DMS79 treated with DMSO at 0.1 percent for 48 hours (cell line): ENCODE measurements around the gene PSMB9.
A peak's percentile ranks its signal among the peaks of the same experiment; 100 is the strongest.
"Not testable (repeated sequence)": the region's sequence is repeated elsewhere in the genome, so short reads cannot be mapped to it uniquely, and the experiment has no call there.

Experiments used
- DNase-seq: peaks from one replicate; lab custom pipeline; 2025; lab: John Stamatoyannopoulos, UW

The PSMB9 gene

DNA sequence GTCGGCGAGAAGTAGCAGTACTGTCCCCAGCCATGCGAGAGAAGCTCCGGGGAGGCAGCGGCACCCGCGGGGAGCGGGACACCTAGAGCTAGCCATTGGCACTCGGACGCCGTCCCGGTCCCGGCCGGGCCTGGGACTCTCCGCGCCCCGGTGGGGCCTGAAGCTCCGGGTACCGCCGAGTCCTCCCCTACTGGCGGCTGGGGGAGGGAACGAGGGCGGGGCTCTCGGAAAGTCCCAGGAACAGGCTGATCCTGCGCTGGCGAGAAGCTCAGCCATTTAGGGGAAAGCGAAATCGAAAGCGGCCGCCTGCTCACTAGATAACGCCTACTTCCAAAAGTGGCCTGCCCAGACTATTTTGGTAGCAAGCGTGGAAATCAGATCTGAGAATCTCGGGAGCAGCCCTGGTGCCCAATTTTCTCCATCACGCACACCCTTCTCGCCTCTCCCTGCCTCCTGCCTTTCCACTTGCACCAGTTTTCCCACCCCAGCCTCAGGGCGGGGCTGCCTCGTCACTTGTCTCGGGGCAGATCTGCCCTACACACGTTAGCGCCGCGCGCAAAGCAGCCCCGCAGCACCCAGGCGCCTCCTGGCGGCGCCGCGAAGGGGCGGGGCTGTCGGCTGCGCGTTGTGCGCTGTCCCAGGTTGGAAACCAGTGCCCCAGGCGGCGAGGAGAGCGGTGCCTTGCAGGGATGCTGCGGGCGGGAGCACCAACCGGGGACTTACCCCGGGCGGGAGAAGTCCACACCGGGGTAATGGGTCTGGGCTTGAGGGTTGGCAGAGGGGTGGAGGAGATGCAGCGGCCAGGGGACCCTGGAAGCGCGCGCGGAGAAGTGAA, at the start of gene PSMB9, which contains the start of gene TAP1:
TSS of gene PSMB9 (plus strand) at position 652 of the 835 bp plus-strand sequence. CDS start at position 690, 38 bp downstream.
TSS of gene TAP1 (minus strand) at position 164 of the 835 bp plus-strand sequence. CDS start at position 96, 68 bp downstream.
- DNase-seq, result peak; percentile 96

DNA sequence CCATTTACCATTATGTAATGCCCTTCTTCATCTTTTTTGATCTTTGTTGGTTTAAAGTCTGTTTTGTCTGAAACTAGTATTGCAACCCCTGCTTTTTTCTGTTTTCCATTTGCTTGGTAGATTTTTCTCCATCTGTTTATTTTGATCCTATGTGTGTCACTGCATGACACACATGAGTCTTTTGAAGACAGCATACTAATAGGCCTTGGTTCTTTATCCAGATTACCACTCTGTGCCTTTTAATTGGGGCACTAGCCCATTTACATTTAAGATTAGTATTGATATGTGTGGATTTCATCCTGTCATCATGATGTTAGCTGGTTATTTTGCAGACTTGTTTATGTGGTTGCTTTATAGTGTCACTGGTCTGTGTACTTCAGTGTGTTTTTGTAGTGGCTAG, 48.6 kb upstream of the PSMB9 start:
- not testable (repeated sequence) for DNase-seq

DNA sequence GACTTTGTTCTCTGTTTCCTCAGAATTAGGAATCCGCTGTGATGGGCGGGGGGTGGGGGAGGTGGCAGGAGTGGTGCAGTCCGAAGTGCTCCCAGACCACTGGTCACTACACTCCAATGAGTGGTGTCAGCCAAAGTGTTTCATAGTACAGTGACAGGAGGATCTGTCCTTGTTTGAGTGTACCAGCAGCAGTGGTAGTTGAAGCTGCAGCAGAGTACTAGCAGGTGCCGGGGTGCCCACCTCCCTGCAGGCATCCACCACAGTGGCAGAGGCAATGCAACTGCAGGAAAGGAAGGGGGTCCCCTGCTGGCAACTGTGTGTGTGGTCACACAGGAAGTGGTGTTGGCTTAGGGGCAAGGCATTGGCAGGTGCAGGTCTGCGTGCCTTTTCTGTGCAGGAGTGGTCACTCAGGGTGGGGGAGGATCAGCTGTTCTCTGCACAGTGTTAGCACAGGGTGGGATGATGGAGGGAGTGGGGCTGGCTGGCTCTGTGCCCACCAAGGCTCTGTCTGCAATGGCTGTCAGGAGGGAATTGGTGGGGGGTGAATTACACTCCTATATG, 46.9 kb upstream of the PSMB9 start:
- DNase-seq, result no peak

DNA sequence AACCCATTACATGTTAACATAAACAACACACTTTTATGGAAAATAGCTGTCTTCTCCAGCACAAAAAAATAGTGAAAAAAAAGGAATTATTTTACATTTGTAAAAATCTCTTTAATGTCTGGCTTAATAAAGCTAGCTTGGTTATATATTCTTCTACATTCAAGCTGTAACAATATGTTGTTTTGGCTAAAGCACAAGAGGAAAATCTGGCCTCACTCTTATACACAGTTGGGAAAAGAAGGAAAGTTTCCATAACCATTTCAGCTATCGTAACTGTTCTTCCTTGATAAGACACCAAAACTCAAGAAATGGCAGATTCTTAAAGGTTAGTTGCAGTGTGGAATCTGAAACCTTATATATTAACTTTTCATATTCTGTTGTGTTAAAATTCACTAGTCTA, 44.8 kb upstream of the PSMB9 start:
- no peak for DNase-seq

DNA sequence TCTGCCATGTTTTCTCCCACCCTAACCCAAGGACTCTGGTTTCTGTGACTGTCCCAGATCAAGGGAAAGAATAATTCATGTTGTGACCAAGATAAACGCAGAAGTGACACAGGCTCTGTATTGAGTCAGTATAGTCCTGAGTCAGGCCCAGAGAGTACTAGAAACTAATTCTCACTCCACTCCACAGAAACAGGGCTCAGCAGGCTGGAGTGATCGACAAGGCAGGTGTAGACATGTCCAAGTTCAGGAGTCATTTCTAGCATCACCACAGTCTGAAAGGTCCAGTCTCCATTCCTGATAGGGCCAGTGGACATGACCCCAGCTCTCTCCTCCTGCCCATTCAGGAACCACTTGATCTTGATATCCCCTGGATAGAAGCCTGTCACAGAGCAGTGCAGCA, 39.8 kb upstream of the PSMB9 start:
- DNase-seq, result no peak

DNA sequence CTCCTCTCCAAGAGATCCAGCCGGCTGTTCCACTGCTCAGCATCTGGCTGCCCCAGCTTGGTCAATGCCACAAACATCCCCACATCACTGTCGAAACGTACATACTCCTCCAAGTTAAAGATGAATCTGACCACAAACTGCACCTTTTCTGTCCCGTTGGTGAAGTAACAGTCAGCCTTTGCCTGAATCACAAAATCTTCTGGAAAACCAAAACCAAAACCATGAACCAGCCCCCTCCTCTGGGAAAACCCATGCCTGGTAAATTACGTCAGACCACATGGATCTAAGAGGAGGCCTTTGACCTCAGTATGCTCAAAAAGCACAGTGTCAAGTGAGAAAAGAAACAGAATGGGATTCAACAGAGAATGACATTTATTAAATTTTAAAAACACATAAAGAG, 38.9 kb upstream of the PSMB9 start:
- DNase-seq, result no peak

DNA sequence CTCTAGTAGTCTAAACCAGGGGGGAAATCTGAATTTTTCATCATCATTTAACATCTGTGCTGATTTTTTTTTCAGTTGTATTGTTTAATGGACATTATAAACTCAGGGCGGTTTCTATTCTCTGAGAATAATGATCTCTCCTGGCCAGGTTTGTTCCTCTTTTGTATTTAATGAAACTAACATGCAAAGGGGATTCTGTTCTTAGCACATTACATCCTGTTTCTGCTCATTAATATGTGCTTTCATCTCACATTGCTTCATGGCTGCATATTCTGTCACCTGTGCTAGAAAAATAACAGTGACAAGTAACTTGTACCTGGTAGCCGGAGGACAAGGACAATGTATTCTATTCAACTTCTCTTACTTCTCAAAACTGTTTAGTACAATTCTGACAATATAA, 38.0 kb upstream of the PSMB9 start:
- DNase-seq, result no peak

DNA sequence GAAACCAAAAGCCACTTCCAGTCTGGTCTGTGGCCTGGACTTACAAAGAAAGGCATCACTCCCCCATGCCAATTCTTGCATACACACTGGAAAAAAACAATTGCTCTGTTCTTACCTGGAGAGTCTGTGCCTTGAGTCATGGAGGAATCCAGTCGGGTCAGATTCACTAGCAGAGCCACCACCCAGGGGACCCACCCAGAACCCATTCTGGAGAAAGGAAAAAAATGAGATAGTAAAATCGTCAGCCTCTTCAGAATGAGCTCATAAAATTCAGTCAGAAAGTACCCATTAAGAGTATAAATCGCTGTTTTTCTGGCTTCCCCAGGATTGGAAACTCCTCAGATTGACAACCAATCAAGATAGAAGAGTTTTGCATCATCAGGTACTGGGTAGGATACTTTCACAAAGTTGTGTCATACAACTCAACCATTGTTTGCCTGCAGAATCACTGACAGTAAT, 37.2 kb upstream of the PSMB9 start, which contains the start of gene HLA-DOB:
TSS of gene HLA-DOB (minus strand) at position 257 of the 459 bp plus-strand sequence. CDS start at position 206, 51 bp downstream.
- DNase-seq, result no peak

DNA sequence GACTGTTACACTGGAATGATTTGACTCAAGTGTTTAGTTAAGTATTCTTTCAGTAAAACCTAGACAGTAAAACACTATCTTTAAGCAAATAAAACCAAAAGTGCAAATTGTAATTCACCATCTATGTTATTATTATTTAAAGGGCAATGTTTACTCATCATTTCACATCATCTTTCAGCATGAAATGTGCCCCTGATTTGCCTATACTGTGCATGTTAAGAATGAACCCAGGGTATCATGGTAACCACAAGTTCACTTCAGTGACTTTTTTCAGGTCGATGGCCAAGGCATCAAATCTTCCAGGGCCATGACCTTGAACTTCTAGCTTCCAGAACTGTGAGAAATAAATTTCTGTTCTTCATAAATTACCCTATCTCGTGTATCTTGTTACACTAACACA, 35.1 kb upstream of the PSMB9 start:
- no peak for DNase-seq

DNA sequence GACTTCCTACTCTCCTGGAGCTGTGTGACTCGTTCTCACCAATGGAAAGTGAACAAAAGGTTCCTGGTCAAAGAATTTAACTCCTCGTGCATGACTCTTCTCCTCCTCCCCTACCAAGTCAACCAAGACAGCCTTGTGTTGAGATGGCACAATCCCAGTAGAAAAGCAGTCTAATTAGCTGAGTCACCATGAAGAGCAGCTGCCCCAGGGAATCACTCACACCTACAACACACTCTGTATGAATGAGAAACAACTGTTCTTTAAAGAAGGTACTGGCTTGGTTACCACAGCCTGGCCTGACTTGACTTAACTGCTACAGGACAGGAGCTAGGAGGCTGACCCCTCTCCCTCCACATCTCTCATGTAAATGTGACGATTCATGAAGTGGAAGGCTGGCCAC, 34.3 kb upstream of the PSMB9 start:
- no peak for DNase-seq

DNA sequence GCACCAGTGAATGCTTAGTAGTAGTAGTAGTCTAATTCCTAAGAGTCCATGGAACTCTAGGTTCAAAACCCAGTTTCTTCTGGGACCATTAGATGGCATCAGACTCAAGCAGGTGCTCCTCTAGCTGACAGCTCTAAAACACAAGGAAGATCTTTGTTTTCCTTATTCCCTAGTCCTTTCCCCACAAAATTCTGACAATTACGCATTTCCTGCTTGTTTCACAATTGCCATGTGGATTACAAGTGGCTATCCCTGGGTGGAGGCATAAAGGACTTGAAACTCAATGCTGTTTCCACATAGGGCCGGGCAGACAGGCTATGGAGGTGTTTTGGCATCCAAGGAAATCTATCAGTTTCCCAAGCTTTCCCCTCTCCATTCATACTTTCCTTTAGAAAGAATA, 28.0 kb upstream of the PSMB9 start:
- peak; percentile 6 for DNase-seq

DNA sequence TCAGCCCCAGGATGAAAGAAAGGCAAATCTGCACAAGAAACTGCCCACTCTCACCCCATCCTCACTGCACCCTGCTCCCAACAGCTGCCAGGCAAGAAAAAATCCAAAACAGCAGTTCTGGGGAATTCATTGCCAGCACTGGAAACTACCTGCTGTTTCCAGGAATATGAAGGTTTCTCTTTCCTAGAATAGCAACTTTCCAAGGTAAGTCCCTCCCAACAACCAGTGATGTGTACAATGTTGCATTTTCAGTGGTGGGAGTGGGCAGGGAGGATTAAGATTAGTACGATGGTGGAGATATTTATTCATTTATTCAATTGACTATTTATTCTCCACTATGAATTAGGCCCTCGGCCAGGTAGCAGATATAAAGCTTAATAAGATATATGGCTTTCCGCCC, 27.0 kb upstream of the PSMB9 start:
- no peak for DNase-seq

DNA sequence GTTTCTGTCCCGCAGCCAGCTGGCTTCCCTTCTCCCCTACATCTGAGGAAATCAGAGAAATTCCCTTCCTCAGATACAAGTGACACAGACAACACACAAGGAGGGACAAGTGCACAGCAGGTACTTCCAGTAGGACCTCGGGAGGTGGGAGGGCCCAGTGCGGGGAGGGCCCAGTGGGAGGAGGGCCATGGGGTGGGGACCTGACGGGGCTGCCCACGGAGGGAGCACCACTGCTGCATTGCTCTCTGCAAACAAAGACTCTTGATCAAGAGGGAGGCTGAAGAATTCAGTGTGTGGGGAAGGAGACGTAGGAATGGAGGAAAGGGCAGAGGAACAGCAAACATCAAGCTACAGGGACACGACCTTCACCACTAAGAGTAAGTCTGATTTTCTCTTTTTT, 24.5 kb upstream of the PSMB9 start:
- no peak for DNase-seq

DNA sequence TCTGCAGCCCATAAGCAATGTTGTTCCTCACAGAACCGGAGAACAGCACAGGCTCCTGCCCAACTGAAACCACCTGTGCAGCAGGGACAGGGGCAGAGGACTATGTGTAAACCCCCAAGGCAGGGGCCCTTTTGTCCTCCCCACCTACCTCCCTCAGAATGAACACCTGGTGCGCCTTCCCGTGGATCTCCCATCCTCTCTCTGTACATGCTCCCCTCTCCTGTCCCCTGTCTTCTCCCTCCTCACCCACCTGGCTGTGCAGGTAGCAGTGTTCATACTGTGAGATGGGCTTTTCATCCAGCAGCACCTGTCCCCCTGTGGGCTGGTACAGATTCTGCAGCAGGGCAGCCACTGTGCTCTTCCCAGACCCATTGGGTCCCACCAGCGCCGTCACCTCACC, 24.0 kb upstream of the PSMB9 start:
- DNase-seq, result no peak

DNA sequence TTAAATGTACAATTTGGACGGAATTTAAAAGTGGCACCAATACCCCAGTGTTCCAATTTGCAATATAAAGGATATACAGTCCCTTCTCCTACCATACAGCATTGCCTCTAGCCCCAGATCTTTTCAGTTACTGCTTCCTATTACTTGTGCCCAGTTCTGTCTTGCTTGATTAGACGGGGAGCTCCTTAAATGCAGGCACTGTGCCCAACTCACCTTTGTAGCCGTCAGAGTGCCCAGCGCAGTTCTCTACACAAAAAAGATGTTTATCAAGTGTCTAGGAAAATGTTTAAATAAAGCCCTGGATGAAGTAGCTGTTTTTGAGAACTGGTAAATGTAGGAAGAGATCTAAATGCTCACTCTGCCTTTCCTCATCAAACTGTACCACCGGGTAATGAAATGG, 23.1 kb upstream of the PSMB9 start:
- DNase-seq, result peak; percentile 91

DNA sequence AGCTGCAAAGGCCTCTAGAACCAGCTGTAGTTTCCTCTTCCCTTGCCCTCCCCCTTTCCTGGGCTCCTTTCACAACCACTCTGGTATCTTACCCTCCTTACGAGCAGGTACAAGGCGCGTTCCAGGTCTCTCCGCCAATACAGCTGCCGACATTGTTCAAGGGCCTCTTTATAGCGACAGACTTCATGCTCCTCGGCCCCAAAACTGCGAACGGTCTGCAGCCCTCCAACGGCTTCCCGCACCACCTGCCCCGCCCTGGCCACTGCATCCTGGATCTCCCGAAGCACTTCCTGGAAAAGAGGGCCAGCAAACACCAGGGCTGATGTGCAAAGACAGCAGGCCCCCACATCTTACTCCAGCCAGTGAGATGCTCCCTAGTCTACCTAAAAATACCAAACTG, 21.5 kb upstream of the PSMB9 start:
- DNase-seq, result no peak

DNA sequence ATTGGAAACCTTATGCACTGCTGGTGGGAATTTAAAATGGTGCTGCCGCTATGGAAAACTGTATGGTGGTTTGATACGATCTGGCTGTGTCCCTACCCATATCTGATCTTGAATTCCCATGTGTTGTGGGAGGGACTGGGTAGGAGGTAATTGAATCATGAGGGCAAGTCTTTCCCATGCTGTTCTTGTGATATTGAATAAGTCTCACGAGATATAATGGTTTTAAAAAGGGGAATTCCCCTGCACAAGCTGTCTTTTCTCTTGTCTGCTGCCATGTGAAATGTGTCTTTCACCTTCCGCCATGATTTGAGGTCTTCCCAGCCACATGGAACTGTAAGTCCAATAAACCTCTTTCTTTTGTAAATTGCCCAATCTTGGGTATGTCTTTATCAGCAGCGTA, 20.3 kb upstream of the PSMB9 start:
- no peak for DNase-seq

DNA sequence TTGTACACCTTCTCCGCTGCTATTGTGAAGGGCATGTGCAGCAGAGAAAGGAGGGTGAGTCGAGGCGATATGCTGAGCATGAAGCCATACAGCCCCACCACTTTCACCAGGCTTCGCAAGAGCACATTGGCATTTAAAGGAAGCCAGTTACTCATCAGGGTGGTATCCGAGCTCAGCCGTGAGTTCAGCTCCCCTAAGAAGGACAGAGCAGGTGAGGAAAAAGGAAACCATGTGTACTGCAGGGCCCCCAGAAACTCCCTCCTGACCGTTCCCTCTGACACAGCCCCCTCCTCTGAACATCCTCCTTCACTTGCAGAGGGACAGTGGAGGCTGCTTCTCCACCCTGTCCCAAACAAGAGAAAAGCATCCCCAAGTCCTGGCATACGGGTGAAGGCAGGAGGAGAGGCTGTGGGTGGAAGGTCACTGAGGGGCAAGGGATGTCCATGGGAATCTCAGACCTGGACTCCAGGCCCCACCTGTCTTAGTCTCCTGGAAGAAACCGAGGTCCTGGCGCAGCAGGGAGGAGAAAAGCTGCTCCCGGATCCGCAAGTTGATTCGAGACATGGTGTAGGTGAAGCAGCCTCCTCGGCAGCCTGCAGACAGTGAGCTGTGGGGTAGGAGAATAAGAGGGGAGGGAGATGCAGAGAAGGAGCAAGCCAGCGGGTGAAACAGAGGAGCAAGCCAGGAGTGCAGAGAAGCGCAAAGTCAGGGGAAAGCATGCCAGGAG, 18.7 kb upstream of the PSMB9 start:
- DNase-seq, result no peak

DNA sequence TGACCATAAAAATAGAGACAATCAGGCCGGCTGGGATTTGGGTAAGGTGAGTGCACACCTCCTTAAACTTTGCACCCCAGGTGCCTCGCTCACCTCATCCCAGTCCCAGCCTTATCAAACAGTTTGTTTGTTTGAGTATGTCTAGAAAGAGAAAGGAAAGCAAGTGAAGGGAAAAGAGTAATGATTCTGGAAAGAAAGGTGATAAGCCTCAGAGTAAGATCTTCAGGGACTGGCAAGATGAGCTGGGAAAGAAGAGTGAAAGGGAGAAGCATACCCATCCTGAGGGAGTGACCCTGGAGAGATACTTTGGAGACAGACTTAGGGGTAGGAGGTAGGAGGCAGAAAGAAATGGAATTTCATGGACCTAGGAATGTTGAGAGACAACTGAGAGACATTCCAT, 17.1 kb upstream of the PSMB9 start:
- DNase-seq, result no peak

DNA sequence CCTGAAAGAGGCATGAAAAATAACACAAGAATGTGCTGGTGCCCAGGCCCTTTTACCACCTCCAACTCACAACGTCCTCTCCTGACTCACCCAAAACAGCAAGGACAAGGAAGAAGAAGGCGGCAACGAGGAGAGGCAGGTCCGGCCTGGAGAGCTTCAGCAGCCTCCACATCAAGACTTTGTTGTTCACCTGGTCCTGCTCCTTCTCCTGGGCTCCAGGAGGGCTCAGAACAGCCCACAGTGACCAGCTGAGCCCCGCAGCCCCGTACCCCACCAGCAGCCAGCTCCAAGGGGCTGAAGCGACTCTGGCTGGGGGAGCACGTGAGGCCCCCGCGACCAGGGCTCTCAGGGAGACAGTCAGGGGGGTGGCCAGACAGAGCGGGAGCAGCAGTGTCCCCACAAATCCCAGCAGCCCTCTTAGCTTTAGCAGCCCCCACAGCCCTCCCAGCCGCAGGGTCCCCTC, 16.3 kb upstream of the PSMB9 start:
- no peak for DNase-seq

DNA sequence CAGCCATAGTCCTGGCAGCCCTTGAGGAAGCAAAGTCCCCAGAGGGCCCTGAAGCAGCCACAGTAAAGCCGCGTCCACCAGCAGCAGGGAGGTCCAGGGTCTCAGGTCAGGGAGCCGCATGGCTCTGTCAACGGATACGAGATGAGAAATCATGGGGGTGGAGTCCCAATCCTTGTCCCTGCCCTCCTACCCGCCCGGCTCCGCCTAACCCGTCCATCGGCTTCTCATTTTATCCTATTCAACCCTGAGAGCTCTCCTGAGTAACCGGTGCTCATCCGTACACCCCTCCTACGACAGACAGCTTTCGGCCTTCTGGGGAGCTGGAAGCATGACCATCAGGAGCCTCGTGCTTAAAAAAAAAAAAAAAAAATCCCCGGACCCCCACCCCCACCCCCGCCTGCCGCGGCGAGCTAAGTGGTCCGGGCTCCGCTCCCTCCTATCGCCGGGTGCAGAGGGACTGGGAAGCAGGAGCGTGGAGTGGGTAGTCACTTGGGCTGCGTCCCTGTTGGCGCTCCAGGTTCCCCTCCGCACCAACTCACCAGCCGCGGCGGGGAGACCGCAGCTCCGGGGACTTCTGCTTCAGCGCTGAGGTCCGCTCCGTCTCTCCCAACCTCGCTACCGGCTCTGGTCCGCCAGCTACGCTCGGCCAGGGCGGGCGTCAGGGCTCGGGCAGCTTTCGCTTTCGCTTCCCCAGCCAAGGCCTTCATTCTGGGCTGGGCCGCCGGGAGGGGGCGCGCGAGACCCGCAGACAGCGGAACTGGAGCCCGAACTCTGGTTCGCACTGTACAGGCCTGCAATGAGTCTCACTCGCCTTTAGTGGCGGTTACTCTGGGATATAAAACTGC, 15.7 kb upstream of the PSMB9 start, which contains the start of gene TAP2:
TSS of gene TAP2 (minus strand) at position 626 of the 845 bp plus-strand sequence. CDS start at position 120, 506 bp downstream.
- DNase-seq, result peak; percentile 84

DNA sequence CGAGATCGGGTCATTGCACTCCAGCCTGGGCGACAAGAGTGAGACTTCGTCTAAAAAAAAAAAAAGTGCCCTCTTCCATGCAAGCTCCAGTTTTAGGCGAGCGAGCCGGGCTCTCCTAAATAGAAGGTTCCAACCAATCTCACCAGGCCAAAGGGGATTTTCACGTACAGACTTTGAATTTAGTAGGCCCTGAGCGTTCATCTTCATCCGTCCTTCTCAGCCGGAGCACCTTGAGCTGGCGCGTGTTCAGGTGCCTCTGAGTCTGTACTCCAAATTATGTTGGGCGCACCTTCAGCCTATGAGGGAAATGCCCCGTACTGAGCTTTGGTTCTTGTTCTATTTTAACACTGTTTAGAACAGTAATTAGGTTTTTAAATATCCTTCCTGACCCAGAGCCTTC, 14.6 kb upstream of the PSMB9 start:
- no peak for DNase-seq
